Dermis blood vessel endothelial cell (primary cell): ENCODE measurements around the gene DLG2. TPM values are rescaled to one million over a fixed set of nuclear protein-coding genes. Genes with fewer than 3 reads are reported as not detected.

Source experiments
- DNase-seq: peaks from one replicate; pipeline ENCODE4 v3.0.0; 2010
- total RNA-seq: library from RNA; depleted of rRNA; stranded (reverse); fragments of >200 nt; gene quantifications from 2 replicates; pipeline ENCODE4 v1.2.3, GENCODE V29; 2014

The DLG2 gene
- total RNA-seq, 1 donor from 2014 or later: 0.17 TPM

DNA sequence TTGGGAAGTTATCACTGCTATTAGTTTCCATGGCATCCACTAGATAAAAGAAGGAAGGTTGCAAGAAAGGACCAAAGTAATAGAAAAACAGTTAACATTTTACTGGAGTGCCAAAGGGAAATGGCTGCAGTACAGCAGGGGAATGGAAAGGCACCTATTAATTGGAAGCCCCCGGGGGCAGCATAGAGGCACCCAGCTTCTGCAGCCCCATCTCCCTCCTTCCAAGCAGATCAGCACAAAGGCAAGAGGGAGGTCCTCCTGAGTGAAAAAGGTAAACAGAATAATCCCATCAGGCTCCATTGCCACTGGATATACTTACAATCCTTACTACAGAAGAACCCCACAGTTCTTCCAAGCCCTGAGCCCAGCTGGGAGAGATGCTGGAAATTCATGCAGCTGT lies 887.1 kb downstream of the DLG2 start:
- DNase-seq: no peak

DNA sequence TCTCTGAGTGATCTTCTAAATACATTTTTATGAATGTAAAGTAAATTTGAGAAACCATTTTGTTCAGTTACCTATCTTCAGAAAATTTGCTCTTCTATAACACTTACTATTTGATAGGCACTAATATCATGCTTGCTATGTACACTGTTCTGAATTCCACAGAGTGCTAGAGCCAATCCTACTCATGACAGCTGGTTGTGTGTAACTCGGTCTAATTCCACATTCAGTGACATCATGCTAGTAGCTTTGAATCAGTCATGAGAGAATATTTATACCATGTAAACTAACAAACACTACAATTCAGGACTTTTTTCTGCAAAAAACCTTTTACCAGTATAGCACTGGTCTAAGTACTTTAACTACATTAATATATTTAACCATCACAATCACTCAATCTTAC lies 902.9 kb downstream of the DLG2 start:
- no peak for DNase-seq

DNA sequence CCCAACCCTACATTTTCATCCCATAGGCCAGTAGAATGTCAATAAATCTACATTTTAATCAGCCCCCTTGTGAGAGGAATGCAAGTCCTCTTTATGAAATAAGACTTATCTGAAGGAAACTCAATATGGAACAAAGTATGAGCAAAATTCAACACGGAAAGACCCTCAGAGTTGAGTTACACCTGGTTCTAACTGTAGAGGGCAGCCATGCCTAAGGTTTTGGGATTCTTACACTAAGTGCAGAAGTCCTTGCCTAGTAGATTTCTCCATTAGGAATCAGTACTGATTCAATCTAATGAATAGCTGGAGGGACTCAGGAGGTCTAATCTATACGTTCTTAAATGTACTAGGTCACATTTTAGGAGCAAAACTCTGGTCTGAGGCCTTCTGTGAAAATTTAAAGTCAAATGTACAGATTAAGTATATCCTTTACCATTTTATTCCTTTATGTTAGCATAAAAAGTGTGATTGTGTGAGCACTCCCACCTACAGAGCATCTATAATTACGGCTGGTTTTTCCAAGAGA lies 904.5 kb downstream of the DLG2 start:
- no peak for DNase-seq

DNA sequence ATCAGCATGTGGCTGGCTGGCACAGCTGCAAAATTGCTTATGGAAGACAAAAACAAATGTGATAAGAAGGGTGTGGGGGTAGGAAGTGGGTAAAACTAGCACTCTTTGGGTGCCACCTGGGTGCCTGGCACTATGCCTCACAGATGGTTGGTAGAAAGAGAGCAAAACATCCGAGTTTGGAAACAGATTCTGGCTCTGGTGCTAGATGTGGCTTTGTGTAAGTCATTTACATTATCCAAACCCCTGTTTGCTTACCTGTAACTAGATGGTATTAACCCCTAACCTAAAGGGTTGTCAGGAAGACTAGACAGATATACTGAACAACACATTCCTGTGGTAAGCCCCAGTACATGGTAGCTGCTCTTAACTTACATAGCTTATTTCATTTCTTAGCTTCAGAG lies 905.6 kb downstream of the DLG2 start:
- no peak for DNase-seq

DNA sequence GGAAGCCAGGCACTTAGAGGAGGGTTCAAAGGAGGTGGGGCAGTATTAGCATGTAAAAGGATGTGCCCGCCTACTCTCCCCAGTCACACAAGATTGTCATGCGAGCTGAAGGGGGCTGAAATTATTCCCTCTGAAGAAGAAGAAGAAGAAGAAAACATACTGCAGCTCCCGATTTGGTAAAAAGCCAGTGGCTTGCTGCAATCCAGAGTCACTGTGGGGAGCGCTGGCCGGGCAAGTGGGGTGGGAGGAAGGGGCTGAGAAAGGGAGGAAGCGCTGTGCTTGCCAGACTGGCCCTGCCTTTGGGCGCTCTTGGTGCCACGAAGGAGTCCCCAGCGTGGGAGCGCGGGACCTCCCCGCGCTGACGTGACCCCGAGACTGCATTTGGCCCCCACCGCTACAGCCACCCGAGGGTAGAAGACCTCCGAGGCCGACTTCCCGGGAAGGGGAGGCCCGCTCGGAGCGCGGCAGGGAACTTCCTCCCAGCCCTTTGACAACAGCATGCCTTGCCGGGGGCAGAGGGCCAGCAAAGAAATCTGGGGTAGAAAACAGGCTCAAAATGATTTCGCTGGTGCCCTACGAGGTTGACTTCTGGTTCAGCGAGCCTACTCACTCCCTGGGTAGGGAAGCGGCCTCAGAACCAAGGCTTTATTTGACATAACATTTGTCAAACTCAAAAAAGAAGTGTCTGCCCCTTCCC lies 906.3 kb downstream of the DLG2 start:
- no peak for DNase-seq

DNA sequence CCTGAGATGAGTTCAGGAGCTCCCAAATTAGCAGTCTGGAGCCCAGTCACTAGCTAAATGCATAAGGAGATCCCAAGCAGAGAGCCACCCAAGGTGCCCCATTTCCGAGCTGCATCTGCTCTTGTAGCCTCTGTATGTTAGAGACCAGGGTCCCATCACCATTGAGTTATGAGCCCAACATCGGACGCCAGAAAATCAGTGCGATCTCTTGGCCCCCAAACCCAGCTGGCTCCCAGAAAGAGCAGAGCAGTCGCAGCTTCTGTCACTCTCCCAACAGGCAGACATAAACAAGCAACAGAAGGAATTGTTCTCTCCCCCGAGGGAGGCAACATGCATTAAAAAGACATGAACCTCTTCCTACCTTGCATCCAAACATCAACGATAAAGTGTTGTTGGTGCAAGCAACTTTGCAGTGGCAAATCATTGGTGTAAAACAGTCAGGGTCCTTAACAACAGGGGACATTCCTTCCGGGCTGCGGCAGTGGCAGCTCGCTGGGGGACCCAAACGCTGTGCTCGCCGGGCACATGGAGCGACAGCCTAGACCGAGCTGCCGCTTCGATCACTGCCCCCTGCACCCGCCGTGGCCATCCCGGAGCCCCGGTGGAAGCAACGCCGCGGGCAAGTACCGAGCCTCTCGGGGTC lies 907.1 kb downstream of the DLG2 start:
- no peak for DNase-seq

DNA sequence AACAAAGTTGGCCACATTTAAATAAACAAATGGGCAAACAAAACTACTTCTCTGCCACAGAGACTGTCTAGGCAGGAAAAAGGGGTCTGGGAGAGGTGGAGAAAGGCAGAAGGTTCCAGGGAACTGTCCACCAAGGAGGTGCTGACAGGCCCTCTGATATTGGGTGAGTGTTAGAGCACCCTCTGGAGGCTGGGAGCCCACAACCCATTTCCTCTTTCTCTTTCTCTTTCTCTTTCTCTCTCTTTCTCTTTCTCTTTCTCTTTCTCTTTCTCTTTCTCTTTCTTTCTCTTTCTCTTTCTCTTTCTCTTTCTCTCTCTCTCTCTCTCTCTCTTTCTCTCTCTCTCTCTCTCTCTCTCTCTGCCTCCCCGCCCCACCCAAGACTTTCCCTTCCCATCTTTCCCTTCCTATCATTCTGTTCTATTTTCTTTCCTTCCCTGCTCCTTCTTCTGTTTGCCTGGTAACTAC lies 912.8 kb downstream of the DLG2 start:
- DNase-seq: no peak

DNA sequence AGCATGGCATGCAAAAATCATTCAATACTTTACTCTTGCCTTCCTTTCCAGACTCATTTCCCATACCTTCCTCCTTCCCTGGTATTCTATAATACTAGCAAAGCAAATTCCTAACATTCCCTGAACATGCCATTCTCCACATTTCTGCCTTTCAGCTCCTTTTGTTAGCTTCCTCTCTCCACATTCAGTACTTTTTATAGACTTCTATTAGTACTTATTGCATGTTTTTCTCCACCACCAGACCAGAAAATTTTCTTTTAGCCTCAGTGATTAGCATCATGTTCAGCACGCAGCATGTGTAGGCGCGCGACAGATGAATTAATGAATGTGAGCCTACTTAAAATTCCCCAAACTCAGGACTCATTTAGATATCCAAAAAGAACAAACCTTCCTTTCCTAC lies 935.3 kb downstream of the DLG2 start:
- DNase-seq: no peak

DNA sequence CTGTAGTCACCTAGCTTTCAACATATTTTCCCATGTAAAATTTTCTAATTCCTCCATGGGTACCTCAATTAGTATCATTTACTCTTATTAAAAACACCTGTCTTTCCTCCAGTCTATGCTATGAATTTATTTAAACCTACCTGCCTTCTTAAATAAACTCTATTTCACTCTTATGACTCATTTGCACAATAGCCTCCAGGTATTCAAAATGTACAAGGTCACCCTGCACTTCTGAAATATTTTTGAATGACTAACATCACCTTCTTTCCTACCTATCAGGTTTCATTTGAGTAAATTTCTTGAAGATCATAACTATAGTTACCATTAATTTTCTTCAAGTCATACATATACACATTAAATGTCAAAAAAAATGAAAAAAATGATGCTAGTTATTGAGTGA lies 939.7 kb downstream of the DLG2 start:
- DNase-seq: no peak

DNA sequence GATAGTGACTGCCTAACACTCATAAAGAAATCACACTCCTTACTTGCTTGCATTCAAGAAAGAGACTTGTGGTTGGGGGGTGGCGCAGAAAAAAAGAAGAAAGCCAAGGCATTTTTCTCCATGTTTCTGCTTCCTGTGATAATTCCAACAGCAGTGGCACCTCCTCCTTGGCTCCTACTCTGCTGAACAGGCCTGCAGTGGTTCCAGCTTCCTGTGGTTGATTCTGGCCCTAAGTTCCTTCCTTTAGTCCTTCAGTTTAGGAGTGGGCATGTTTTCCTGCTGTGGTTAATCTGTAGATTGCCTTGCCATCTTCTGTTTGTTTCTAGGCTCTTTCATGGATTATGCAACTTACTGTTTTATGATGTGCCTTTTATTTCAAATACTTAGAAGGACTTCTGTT lies 940.4 kb downstream of the DLG2 start:
- no peak for DNase-seq

DNA sequence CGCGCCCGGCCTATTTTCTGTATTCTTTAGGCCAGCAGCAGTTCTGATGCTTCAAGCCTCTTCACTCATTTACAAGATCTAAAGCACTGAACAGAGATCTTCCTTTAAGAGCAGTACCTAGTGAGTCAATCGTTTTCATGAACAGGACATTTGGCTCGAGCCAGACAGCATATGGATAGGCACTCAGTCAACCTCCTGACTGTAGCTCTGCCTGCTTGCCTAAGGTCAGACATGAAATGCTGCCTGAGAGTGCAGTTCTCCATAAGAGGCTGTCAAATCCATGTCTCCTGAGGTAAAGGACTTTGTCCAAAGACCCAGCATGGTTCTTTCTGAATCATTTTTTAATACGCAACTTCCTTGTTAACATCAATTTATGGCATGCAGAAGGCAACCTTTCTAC lies 941.2 kb downstream of the DLG2 start:
- DNase-seq: no peak

DNA sequence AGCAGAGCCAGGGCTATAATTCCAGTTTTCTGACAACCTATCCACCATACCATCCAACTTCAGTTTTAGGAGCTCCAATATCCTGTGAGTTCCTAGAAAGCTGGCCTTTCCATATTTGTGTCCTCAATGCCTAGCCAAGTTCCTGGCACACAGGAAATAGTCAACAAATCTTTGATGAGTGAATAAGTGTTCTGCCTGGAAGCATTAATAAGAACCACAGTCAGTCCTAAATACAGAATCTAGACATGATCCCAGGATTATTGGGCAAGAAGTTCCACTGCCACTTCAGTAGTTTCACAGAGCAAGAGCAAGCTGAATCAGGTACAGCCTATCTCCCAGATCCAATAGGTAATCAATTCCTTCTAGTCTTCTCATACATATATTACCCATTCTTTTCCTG lies 942.0 kb downstream of the DLG2 start:
- no peak for DNase-seq

DNA sequence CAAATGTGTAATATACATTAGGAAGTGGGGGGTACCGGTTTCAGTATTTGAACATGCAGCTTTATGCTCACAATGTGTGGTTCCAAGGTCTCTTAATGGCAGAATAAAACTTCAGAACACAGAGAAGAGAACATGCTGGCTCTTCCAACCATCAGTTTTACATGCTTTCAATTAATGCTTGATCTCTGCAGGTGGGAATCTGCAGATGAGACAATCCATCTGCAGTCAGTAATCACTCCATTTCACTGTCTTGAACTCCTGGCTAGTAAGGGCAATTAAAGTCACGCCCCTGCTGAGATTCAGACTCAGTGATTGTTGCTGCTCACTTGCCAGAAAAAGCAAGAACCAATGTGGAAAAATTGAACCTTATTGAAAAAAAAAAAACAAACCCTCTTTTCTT lies 945.7 kb downstream of the DLG2 start:
- no peak for DNase-seq

DNA sequence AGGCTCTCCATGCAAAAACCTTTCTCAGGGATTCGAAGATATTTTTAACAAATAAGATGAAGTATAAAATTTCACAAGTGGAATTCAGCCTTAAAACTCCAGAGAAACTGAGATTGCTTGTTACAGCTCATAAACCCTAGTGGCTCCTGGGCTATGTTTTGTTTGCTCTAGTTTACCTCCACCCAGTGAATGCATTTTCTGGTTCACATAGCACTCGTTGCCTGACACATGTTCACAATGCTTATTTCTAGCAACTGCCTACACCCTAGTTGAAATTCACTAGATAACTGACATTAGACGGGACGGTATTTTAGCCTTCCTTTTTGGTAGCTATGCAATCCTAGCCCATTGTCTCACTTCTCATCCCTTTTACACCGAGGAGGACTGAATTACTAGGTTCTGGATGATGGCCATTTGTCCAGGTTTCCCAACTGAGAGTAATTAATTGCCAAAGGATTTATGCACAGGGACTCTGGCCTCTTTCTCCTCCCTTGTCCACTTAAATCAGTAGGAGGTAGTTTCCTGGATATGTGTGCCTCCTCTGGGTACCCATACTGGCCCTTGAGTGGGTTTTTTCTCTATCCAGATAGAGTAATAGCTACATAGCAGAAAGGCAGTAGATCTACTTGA lies 951.6 kb downstream of the DLG2 start:
- no peak for DNase-seq

DNA sequence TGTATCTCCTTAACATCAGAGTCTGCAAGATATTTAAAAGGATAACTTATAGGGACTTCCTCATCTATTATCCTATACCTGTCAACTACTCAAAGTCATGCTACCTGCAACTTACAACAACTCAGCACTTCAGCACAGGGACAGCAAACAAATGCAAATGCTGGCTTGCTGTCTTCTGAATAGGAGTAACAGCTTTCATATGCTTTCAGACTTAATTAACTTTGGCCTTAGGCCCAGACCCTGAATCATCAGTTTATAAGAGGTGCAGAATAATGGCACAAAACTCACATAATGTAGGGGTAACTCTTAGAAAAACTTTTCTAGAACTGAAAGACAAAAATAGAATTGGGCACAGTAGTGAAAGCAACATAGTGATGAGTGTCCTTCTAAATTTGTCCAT lies 953.4 kb downstream of the DLG2 start:
- no peak for DNase-seq

DNA sequence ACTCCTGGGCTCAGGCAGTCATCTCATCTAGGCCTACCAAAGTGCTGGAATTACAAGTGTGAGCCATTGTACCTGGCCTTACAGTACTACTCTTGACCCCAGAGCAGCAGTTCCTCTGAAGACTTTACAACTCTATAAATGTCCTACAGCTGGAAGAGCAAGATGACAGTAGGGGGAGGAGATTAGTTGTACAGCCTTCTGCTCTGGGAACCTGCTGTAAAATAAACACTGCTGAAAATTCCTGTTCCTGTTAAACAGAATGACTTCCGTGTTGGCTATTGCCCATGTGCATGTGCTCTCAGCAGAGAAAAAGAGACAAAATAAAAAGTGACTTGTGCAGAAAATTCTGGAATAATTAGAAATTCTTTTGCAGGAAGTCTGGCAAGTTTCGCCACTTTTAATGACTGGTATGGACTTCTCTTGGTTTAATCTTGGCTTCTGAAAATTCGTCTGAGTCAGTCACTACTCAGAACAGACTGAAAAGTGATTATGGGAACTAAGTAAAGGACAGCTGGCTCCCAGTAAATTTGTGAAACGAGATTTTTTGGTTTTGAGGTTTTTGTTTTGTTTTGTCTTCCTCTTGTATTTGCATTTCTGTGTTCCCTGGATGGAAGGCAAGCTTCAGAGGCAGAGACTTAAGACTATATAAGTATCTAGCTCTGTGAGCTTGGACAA lies 955.7 kb downstream of the DLG2 start:
- no peak for DNase-seq

DNA sequence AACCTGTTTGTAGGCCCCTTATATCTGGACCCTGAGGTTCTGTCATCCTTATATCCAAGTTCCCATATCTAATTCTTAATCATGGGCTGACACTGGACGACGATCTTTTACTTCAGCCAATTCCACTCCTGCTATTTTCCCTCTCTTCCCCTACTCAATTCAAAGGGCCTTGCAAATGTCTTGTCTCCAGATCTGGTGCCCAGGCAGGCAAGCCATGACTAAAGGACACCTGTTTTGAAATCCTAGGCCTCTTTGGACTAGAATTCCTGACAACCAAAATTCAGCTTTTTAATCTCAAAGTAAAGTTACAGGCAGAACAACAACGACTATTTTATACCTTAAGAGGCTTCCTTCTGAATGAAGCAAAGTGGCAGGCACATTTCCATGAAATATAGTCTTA lies 963.4 kb downstream of the DLG2 start:
- no peak for DNase-seq

DNA sequence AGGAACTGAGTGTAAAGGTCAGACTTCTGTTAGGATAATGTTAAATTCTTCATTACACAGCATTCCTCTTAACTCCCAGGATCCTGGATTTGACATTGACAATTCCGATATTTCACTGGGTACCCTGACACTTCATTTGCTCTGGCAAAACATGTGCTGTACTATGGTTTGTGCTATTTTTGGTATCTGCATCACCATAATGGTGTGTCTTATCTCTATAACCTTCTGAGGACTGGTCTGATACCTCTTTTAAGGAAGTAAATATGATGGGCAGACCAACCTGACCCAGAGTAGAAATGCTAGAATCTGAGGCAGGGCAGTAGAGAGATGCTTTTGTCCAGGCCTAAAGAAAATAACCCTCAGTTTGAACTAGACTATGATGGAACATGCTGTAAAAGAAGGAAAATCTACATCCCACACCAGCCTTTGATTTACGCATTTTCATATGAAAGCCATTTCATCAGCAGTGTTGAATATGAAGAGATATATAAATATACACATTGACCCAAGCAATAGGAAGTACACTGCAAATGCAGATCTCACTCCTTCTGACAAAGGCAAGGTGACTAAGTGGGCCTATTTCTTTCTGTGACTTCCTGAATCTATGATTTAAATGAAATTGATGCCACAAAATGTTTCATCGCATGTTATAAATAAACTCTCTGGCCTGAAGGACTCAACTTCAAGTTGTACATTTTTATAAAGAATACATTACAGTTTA lies 966.7 kb downstream of the DLG2 start:
- no peak for DNase-seq

DNA sequence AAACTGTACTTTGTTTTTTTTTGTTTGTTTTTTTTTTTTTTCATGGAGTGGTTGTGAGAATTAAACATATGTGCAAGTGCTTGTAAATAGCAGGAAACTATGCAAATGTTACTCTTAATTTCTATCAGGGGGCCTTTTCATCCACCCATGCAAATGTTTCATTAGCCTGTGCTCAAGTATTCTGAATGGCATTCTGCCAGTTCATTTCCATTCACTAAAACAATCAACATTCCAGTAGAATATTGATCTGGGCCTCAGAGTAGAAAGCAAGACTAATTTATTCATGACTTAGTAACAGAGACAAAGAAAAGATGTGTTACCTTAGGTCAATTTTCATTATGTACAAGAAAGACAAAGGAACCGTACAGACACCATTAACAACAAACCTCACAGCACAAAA lies 971.4 kb downstream of the DLG2 start:
- DNase-seq: no peak

DNA sequence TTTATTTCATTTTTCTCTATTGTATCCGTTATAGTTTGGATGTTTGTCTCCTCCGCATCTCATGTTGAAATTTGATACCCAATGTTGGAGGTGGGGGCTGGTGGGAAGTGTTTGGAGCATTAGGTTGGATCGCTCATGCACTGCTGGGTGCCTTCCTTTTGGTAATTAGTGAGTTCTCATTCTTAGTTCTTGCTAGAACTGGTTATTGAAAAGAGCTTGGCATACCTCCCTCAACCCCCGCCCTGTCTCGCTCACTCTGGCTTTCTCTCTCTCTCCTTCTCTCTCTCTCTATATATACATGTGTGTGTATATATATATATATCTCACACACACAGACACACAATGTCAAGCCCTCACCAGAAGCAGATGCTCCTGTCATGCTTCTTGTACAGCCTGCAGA lies 978.7 kb downstream of the DLG2 start:
- DNase-seq: no peak

DNA sequence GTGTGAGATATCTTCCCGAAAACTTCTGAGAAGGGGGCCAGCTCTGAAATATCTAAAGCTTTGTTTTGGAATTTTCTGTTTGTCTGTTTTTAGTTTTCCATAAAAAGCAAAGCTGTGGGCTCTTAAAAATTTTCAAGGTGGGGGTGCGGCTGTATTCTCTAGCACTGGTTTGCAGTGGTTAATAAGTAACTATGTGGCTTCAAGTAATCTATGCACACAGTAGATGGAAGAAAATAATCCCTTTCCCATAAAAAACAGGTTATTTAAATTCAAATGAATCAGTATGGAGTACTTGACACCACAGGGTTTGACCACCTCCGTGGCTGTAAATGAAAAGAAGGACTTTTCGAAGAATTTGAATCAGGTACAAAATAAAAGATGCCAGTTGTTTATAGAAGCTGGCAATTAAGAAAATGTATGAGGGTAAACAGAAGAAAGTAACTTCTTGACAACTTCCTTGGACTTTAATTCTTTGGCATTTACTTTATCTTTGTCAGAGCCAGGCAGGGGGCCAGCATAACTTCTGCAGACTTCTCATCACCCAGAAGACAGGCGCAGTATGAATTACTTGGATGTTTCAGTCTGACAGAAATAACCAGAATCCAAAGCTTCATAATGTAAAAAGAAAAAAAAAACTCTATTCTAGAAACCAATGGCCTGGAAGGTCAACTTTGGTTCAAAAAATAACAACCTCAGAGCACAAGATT lies 981.0 kb downstream of the DLG2 start:
- no peak for DNase-seq

DNA sequence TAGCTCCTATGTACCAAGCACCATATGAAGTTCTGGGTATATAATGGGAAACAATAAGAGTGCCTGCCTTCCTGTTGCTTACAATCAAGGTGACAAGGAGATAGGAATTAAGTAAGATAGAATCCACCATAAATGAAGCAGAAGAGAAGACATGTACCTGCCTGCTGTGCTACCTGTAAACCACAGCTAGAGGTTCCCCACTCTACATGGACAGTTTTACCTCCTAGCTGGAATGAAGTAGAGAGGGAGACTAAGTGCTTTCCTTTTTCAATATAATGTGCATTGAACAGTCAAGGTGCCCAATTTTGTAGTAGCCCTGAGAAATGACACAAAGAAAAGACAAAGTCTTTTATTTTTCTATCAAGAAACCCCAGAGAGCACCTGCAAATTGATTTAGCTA lies 984.6 kb downstream of the DLG2 start:
- DNase-seq: no peak
